ENCODE data around the gene MED1. TPM values are rescaled to one million over a fixed set of nuclear protein-coding genes. Genes with fewer than 3 reads are reported as not detected.

The MED1 gene
- total RNA-seq, 1 experiment from 2014 or later, result 35.7 TPM

DNA sequence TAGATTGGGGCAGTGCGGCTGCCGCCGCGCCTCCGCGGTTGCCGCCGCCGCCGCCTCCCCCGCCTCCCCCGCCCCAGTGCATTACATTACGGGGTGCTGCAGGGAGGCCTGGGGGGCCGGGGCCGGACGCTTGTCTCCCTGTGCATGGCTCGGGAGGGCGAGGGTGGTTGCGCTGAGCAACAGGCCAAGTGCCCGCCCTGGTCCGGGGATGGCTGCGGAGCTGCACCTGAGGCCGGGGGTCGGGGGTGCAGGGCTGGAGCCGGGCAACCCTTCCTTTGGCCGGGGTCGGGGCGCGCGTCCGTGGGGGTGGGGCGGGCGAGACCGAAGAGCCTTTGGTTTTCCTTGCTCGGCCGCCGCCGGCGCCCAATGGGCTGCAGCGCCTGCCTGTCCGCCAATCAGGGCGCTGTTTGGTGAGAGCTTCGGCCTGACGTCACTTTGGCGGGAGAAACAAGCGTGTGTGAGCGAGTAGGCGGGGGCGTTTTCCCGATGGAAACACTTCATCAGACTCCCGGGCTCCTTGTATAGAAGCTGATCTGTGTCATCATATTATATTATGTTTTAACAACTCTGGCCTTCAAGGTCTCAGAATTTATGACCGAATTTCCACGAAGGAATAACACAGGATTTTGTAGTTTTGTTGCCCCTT, 48.7 kb downstream of the MED1 start:
- Histone ChIP-seq H3K4me2 (peak overlapping the region; percentile 94), H3K4me1 (replicated peaks; ENCODE audit: insufficient read depth) (peaks cover 32% of the 10 kb centered on the region), H3K4me3 (peak overlapping the region; percentile 66; the same call in 1 of the 2 replicates), H3K36me3 (ENCODE audit: low read depth) (no peaks in the 10 kb centered on the region), H3K9me2 (ENCODE audit: insufficient read depth) (no peaks in the 10 kb centered on the region), H2AFZ (peak overlapping the region; percentile 98), H3K27ac (no peak overlapping the region), H3F3A (ENCODE audit: insufficient read depth, low read depth) (peaks cover 30% of the 10 kb centered on the region), H3K27me3 (ENCODE audit: insufficient read depth, low read depth) (no peaks in the 10 kb centered on the region), H4K20me1 (ENCODE audit: insufficient read depth) (peaks cover 9% of the 10 kb centered on the region), H3K79me2 (ENCODE audit: low read depth) (peaks cover 33% of the 10 kb centered on the region), H3K9me3 (ENCODE audit: insufficient read depth, low read depth) (no peaks in the 10 kb centered on the region)
- ChIA-PET POLR2A (ENCODE audit: unreplicated experiment) (interaction anchor here (0.5 to 0.6 kb wide), 2 partner anchors 477 to 625 kb away, joined by 6 to 13 read pairs; partner anchors contain the start of gene LASP1NB), CTCF (no interaction called here)
- TF ChIP-seq EZH2 (IDR thresholded peaks at IDR 0.05; ENCODE audit: low read depth), result no peak
- TF ChIP-seq CTCF (conservative IDR thresholded peaks at IDR 0.05), result no peak
- peak; percentile 86 for DNase-seq
- BruUV-seq (replicated peaks), result no TSS peak
- intact Hi-C loops (cut with micrococcal nuclease; ENCODE audit: unreplicated experiment), result no loop called here

DNA sequence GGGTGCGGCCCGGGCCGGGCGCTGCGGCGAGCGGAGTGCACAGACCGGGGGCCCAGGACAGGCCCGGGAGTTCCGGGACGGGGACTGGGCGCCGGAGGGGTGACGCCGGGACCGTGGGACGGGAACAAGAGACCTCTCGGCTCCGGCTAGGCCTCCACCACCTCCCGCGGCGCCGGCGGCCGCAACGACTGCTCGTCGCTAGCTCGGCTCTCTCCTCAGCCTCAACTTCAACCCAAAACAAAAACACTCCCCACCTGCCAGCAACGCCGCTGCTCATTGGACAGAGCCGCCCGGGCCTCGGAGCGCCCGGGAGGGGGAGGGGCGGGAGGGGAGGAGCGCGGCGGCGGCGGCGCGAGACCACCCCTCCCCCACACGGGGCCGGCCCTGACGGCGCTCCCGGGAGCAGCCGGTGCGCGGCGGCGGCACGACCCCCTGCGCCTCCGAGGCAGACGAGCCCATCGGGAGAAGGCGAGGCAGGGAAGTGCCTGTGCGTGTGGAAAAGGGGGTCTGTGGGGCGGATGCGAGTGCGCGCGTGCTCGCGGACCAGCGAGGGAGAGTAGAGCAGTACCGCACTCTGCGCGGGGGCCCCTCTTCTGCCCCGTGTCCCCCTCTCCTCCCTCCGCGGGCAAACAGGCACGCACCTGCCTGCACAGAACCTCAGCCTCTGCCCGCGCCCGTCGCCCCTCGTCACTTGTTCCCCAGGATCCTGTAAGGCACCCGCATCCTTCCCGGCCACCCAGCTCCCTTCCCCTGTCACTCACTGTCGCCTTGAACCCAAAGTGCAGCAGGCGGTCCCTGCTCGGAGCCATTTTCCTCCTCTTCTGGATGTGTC, 49.4 kb downstream of the MED1 start, which contains the start of gene FBXL20:
Gene FBXL20 (minus strand): TSS at position 215 of the 832 bp plus-strand sequence. CDS start 224 bp downstream, outside the sequence.
- Histone ChIP-seq H3K4me2 (peak within 1 kb of the TSS; percentile 94), H3K27me3 (ENCODE audit: insufficient read depth, low read depth) (no peaks in the 10 kb centered on the region), H2AFZ (peak within 1 kb of the TSS; percentile 98), H3K9me2 (ENCODE audit: insufficient read depth) (no peaks in the 10 kb centered on the region), H3K27ac (no peak within 1 kb of the TSS), H3F3A (ENCODE audit: insufficient read depth, low read depth) (peaks cover 30% of the 10 kb centered on the region), H3K9me3 (ENCODE audit: insufficient read depth, low read depth) (no peaks in the 10 kb centered on the region), H3K4me1 (replicated peaks; ENCODE audit: insufficient read depth) (peaks cover 32% of the 10 kb centered on the region), H4K20me1 (ENCODE audit: insufficient read depth) (peaks cover 14% of the 10 kb centered on the region), H3K36me3 (ENCODE audit: low read depth) (no peaks in the 10 kb centered on the region), H3K79me2 (ENCODE audit: low read depth) (peaks cover 33% of the 10 kb centered on the region), H3K4me3 (peak within 1 kb of the TSS; percentile 66)
- TF ChIP-seq EZH2 (IDR thresholded peaks at IDR 0.05; ENCODE audit: low read depth) (no peak), CTCF (conservative IDR thresholded peaks at IDR 0.05) (no peak)
- peak; percentile 74 to 85 for DNase-seq
- intact Hi-C loops (cut with micrococcal nuclease; ENCODE audit: unreplicated experiment), result no loop called here
- ChIA-PET POLR2A (ENCODE audit: unreplicated experiment) (interaction anchor here (0.5 to 0.7 kb wide), 3 partner anchors 38 to 202 kb away, joined by 3 to 19 read pairs (median 3); no protein-coding TSS in a partner anchor), CTCF (interaction anchor here (0.7 kb wide), 1 partner anchor 463 kb away, joined by 15 read pairs; the partner anchor contains the start of gene IKZF3)
- no TSS peak for BruUV-seq (replicated peaks)
